Keratinocyte (primary cell): ENCODE measurements around the gene SCRT2.

Experiments
- CTCF ChIP-seq, 3 experiments: IDR thresholded peaks in 1 of 3; conservative IDR thresholded peaks in 1 of 3; optimal IDR thresholded peaks in 1 of 3; 2 replicates in 2 of 3; 3 replicates in 1 of 3; pipeline versions ENCODE3 to v1.5.1; 2011; ENCODE audit warnings: low read length in 3 of 3, mild to moderate bottlenecking in 3 of 3, moderate library complexity in 2 of 3, control low read depth in 1 of 3, inconsistent platforms in 1 of 3; ENCODE audit not compliant: insufficient read depth in 2 of 3; ENCODE audit errors: extremely low read depth in 1 of 3
- EZH2 ChIP-seq: IDR thresholded peaks from one replicate; pipeline ENCODE4 v1.6.1; 2012; ENCODE audit warnings: inconsistent platforms, mild to moderate bottlenecking, low read length, moderate library complexity

- TF ChIP-seq CTCF (optimal IDR thresholded peaks at IDR 0.05 in 1 of 3, IDR thresholded peaks at IDR 0.05 in 1 of 3, conservative IDR thresholded peaks at IDR 0.05 in 1 of 3; ENCODE audit: extremely low read depth in 1 of 3, insufficient read depth in 2 of 3, low read length in 3 of 3) (peak; percentile 89 to 98 (median 95)), EZH2 (no peak)
Observed at GRCh38 chr20:645318-646106, 30.1 kb downstream of the SCRT2 start.
